GM10266 (cell line): Measurements from ENCODE around the gene C15orf62.

Source experiments
- DNase-seq: peaks from one replicate; pipeline ENCODE4 v3.0.0; 2012; ENCODE audit errors: extremely low spot score
- CTCF ChIP-seq: IDR thresholded peaks from 2 replicates; pipeline ENCODE4 v1.5.1; 2012; ENCODE audit warnings: mild to moderate bottlenecking, low read depth; ENCODE audit not compliant: control insufficient read depth, insufficient read depth; ENCODE audit errors: missing control alignments

C15orf62 gene

GRCh38 chr15:40792394-40792793 lies 22.6 kb downstream of the C15orf62 start:
- TF ChIP-seq CTCF, result no peak
- no peak for DNase-seq

GRCh38 chr15:40793216-40793989 lies 23.6 kb downstream of the C15orf62 start:
- no peak for TF ChIP-seq CTCF
- DNase-seq, result no peak

- TF ChIP-seq CTCF, result no peak
- DNase-seq, result no peak
Observed at GRCh38 chr15:40796041-40796440, 26.3 kb downstream of the C15orf62 start.

- no peak for TF ChIP-seq CTCF
- no peak for DNase-seq
Observed at GRCh38 chr15:40796512-40796911, 26.7 kb downstream of the C15orf62 start.

- no peak for TF ChIP-seq CTCF
- DNase-seq, result no peak
Observed at GRCh38 chr15:40799523-40799922, 29.7 kb downstream of the C15orf62 start.

GRCh38 chr15:40803076-40803475 lies 33.3 kb downstream of the C15orf62 start:
- no peak for DNase-seq
- no peak for TF ChIP-seq CTCF

GRCh38 chr15:40803688-40804087 lies 33.9 kb downstream of the C15orf62 start:
- no peak for TF ChIP-seq CTCF
- DNase-seq, result no peak
